ENCODE measurements around the gene BIRC2.

BIRC2 gene

GRCh38 chr11:102402548-102402947, 55.5 kb downstream of the BIRC2 start:
- DNase-seq, result no peak

DNA sequence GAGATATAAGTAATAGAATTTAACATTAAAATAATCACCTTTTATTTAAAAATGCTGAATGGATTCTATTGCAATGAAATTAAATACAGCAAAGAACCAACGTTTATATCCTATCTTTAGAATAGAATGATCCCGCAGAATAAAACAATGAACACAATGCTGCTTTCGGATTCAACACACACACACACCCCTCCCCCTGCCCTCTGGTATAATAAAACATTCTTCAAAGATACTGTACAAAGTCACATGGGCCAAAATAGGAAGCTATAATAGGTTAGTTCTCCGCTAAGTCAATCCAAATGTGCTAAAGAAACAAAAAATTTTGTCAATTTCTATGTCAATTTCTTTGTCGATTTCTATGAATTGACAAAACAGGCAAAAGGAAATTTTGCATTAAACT, 58.5 kb downstream of the BIRC2 start:
- DNase-seq, result no peak

- DNase-seq, result no peak
Observed at GRCh38 chr11:102406099-102406498, 59.1 kb downstream of the BIRC2 start.

- DNase-seq, result no peak
Observed at GRCh38 chr11:102407901-102408300, 60.9 kb downstream of the BIRC2 start.

GRCh38 chr11:102408339-102408738, 61.3 kb downstream of the BIRC2 start:
- DNase-seq, result no peak

- DNase-seq, result no peak
Observed at GRCh38 chr11:102410382-102410784, 63.4 kb downstream of the BIRC2 start.

DNA sequence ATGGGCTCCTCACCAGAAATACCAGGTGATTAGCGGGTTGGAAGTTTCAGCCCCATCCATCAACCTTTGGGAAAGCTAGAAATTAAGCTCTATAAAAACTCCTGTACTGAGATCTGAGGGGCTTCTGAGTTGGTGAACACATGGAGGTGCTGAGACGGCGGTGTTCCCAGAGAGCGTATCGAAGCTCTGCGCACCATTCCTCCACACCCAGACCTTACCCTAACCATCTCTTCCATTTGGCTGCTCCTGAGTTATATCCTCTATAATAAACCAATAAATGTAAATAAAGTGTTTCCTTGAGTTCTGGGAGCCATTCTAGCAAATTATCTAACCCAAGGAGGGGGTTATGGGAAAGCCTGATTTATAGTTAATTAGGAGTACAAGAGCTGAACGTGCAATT, 64.1 kb downstream of the BIRC2 start:
- no peak for DNase-seq

DNA sequence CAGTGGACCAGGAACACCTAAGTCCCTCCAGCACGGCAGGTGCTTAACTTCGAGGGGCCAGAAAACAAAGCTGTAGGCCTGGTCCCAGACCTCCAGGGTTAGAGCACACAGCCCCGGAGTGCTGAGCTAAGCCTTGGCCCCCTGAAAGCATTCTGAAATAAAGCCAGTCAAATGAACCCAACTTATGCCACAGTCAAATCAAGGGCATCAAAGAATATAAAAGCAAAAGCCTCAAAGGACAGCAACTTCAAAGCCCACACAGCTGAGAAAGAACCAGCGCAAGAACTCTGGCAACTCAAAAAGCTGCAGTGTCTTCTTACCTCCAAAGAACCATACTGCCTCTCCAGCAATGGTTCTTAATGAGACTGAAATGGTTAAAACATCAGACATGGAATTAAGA, 66.5 kb downstream of the BIRC2 start:
- no peak for DNase-seq

DNA sequence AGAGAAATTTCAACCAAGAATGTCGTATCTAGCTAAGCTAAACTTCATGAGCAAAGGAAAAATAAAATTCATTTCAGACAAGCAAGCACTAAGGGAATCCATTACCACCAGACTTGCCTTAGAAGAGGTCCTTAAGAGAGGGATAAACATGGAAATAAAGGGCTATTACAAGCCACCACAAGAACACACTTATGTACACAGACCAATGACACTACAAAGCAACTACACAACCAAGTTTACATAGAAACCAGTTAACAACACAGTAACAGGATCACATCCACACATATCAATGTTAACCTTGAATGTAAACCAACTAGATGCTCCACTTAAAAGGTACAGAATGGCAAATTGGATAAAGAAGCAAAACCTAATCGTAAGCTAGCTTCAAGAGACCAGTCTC, 67.5 kb downstream of the BIRC2 start:
- no peak for DNase-seq

DNA sequence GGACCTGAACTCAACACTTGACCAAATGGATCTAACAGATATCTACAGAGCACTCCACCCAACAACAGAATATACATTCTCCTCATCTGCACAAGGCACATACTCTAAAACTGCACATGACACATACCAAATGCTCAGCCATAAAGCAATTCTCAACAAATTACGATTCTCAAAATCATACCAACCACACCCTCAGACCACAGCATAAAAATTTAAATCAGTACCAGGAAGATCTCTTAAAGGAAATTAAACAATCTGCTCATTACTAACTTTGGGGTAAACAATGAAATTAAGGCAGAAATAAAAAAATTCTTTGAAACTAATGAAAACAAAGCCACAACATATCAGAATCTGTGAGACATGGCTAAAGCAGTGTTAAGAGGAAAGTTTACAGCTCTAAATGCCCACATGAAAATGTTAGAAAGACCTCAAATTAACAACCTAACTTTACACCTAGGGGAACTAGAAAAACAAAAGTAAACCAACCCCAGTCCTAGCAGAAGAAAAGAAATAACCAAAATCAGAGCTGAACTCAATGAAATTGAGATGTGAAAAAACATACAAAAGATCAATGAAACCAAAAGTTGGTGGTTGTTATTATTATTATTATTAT, 68.4 kb downstream of the BIRC2 start:
- DNase-seq, result no peak

DNA sequence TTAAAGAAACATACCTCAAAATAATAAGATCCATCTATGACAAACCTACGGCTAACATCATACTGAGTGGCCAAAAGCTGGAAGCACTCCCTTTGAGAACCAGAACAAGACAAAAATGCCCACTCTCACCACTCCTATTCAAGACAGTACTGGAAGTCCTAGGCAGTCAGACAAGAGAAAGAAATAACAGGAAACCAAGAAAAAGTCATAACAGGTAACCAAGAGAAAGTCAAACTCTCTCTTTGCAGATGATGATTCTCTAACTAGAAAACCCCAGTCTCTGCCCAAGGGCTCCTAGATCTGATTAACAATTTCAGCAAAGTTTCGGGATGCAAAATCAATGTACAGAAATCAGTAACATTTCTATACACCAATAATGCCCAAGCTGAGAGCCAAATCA, 70.0 kb downstream of the BIRC2 start:
- DNase-seq, result no peak

DNA sequence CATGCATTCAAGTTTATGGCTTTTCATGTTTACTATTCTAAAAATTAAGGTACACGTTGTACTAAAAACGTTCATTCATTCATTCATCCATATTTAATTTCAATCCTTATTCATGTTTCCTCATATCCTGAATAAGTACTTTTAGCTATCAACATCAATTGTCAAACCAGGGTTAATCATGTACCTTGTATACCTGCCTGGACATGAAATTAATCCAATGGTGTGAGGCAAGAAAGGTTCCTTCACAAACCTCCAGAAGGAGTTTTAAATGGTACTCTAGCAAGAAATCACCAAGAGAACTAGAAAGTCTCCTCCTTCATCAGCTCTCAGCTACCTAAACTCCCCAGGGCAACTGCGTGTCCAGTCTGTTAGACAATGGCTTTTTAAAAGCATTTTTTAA, 72.2 kb downstream of the BIRC2 start:
- no peak for DNase-seq

- no peak for DNase-seq
Observed at GRCh38 chr11:102420547-102420946, 73.5 kb downstream of the BIRC2 start.

- DNase-seq, result no peak
Observed at GRCh38 chr11:102421261-102421660, 74.2 kb downstream of the BIRC2 start.

- no peak for DNase-seq
Observed at GRCh38 chr11:102422817-102423712, 76.1 kb downstream of the BIRC2 start.

DNA sequence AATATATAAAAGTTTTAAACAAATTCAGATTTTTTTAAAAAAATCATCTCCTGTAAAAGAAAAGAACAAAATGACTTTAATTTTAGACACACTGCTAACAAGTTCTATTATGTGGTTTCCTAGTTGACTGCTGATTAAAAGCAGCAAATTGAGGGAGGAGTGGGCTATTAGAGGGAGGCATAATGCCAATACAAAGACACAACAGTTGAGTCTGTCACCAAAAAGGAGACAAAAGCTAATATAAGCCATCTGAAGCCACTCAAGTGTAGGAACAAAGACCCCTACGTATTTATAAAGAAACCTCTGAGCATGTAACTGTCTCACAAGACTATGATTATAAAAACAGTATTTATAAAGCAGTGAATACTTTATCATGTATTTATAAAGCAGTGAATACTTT, 76.9 kb downstream of the BIRC2 start:
- no peak for DNase-seq

DNA sequence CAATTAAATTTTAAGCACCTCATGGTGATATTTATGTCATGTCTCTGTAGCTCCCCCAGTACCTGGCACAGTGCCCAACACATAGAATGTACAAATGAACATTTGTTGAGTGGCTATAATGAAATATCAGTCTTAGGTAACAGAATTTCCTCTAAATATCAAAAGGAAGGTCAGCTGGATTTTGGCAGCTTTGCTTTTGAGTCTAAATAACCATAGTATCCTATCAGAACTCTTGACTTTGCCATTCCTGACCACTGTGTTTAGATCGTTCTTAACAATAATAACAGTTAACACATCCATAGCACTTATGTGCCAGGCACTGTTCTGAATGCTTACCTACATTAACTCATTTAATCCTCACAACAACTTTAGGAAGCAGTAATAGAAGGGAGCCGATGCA, 79.0 kb downstream of the BIRC2 start:
- DNase-seq, result no peak

DNA sequence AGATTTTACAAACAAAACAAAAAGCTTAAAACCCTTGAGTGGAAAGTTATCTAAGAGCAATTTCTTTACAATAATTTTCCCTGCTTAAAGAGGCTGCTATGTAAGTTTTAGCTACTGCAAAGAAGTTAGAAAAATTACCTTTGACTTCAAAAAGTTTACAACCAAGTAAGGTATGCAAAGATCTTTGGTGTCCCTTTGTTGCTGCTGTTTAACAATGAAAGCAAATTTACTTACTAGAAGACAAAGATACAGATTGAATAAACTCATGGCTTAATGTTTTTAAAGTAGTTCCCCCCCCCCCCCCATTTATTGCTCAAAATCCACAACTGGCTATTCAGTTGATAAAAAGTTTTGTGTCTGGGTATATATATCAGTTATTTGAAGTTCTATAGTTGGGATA, 79.6 kb downstream of the BIRC2 start:
- no peak for DNase-seq

DNA sequence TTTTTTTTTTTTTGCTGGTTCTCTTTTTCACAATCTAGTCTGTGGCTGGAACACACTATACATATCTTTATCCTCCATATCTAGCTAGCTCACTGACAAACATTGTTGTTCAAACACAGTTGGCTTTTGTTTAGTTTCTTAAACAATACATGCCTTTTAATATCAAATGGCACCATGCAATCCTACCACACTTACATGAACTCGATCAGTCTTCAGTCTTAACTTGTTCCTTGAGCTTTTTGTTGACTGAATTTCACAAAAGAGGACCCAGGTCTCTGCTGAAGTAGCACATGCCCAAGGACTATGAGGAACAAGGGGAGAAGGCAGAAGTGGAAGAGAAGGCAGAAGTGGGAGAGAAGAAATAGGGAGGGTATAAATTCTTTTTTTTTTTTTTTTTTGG, 80.1 kb downstream of the BIRC2 start:
- no peak for DNase-seq

Measured in activated naive CD4-positive, alpha-beta T cell treated with anti-CD3 and anti-CD28 coated beads, Interleukin-2, amount 50 U/mL, for 16 hours (primary cell).